IMR-90 (cell line): ENCODE results near the gene PTP4A2. TPM values are rescaled to one million over a fixed set of nuclear protein-coding genes. Genes with fewer than 3 reads are reported as not detected.

Experiments
- ATAC-seq: fragments of 200-7000 bp; cut with Tn5 transposase; 2 replicates; pipeline ENCODE4 v1.9.1; 2020; ENCODE audit warnings: low read depth, mild to moderate bottlenecking, moderate library complexity
- BruUV-seq: library from RNA; stranded (reverse); fragments of 400-500 nt; replicated peaks from 2 replicates; lab custom pipeline; 2021; lab: Mats Ljungman, UMichigan
- CTCF ChIA-PET: fragments of 300-600 bp; formaldehyde crosslinking; extraction: SDS; loops from one replicate; lab custom pipeline; 2021; ENCODE audit warnings: antibody characterized with exemption; lab: Yijun Ruan, JAX
- POLR2A ChIA-PET: fragments of 300-600 bp; sonication (Branson Sonifier 250); formaldehyde crosslinking; loops from one replicate; lab custom pipeline; 2022; ENCODE audit warnings: antibody characterized with exemption; ENCODE audit not compliant: unreplicated experiment; lab: Charles Lee
- DNase-seq: peaks from one replicate; pipeline ENCODE4 v3.0.0; 2013
- H2AFZ ChIP-seq: replicated peaks from 2 replicates; pipeline ENCODE3; 2013; ENCODE audit warnings: low read length, mild to moderate bottlenecking; ENCODE audit not compliant: poor library complexity
- H2AK5ac ChIP-seq: 2 replicates; pipeline ENCODE4 v1.6.1; 2013; ENCODE audit warnings: low read depth, low read length, inconsistent platforms
- H2AK9ac ChIP-seq: replicated peaks from 2 replicates; pipeline ENCODE3; 2013; ENCODE audit warnings: mild to moderate bottlenecking, low read depth, low read length, moderate library complexity; ENCODE audit not compliant: poor library complexity
- H2BK120ac ChIP-seq: 2 replicates; pipeline ENCODE4 v1.6.1; 2013; ENCODE audit warnings: low read depth, low read length, inconsistent platforms
- H2BK15ac ChIP-seq: 3 replicates; pipeline ENCODE4 v1.6.1; 2013; ENCODE audit warnings: low read depth, low read length, inconsistent platforms
- H2BK20ac ChIP-seq: 2 replicates; pipeline ENCODE4 v1.6.1; 2013; ENCODE audit warnings: low read depth, mild to moderate bottlenecking, inconsistent platforms, low read length, moderate library complexity
- H2BK5ac ChIP-seq: 2 replicates; pipeline ENCODE4 v1.6.1; 2013; ENCODE audit warnings: mild to moderate bottlenecking, low read depth, low read length, inconsistent platforms; ENCODE audit not compliant: poor library complexity, severe bottlenecking
- H3K14ac ChIP-seq: replicated peaks from 2 replicates; pipeline ENCODE4 v1.6.1; 2013; ENCODE audit warnings: low read depth, low read length, inconsistent platforms
- H3K18ac ChIP-seq: 2 replicates; pipeline ENCODE4 v1.6.1; 2013; ENCODE audit warnings: low read depth, low read length, control low read depth
- H3K23ac ChIP-seq: 2 replicates; pipeline ENCODE4 v1.6.1; 2013; ENCODE audit warnings: low read depth, low read length, inconsistent platforms
- H3K27ac ChIP-seq: 2 replicates; pipeline ENCODE4 v1.5.1; 2013; ENCODE audit warnings: mild to moderate bottlenecking, control low read depth, low read length; ENCODE audit not compliant: insufficient read depth
- H3K27me3 ChIP-seq: 2 replicates; pipeline ENCODE4 v1.6.1; 2013; ENCODE audit warnings: low read length; ENCODE audit not compliant: control insufficient read depth, insufficient read depth
- H3K36me3 ChIP-seq: 2 replicates; pipeline ENCODE4 v1.6.1; 2013; ENCODE audit warnings: low read length, mixed read lengths; ENCODE audit not compliant: control insufficient read depth, insufficient read depth
- H3K4ac ChIP-seq: 2 replicates; pipeline ENCODE4 v1.6.1; 2013; ENCODE audit warnings: low read depth, low read length, inconsistent platforms
- H3K4me1 ChIP-seq: 2 replicates; pipeline ENCODE4 v1.6.1; 2013; ENCODE audit warnings: low read length, mixed read lengths; ENCODE audit not compliant: control insufficient read depth, insufficient read depth
- H3K4me2 ChIP-seq: 2 replicates; pipeline ENCODE4 v1.6.1; 2013; ENCODE audit warnings: low read depth, mild to moderate bottlenecking, control low read depth, low read length, moderate library complexity
- H3K4me3 ChIP-seq: 2 replicates; pipeline ENCODE4 v1.5.1; 2013; ENCODE audit warnings: low read depth, mild to moderate bottlenecking, control low read depth, low read length, moderate library complexity; ENCODE audit not compliant: insufficient read depth
- H3K56ac ChIP-seq: 2 replicates; pipeline ENCODE4 v1.6.1; 2013; ENCODE audit warnings: low read length, inconsistent platforms; ENCODE audit not compliant: insufficient read depth; ENCODE audit errors: extremely low read depth
- H3K79me1 ChIP-seq, 2 experiments: 2 replicates each; pipeline ENCODE4 v1.6.1; 2013; ENCODE audit warnings: low read length in 2 of 2, inconsistent platforms in 1 of 2, low read depth in 1 of 2
- H3K9ac ChIP-seq: 2 replicates; pipeline ENCODE4 v1.6.1; 2013; ENCODE audit warnings: low read depth, low read length, control low read depth
- H3K9me1 ChIP-seq: 2 replicates; pipeline ENCODE4 v1.6.1; 2013; ENCODE audit warnings: low read length, inconsistent platforms; ENCODE audit not compliant: insufficient read depth
- H3K9me3 ChIP-seq: 2 replicates; pipeline ENCODE4 v1.6.1; 2013; ENCODE audit warnings: low read length; ENCODE audit not compliant: control insufficient read depth, insufficient read depth
- H4K20me1 ChIP-seq: 2 replicates; pipeline ENCODE4 v1.6.1; 2013; ENCODE audit warnings: low read length, inconsistent platforms; ENCODE audit not compliant: insufficient read depth
- H4K5ac ChIP-seq: 2 replicates; pipeline ENCODE4 v1.6.1; 2013; ENCODE audit warnings: mild to moderate bottlenecking, low read depth, low read length, control low read depth
- H4K8ac ChIP-seq, 2 experiments: 2 replicates each; pipeline ENCODE4 v1.6.1; 2013; ENCODE audit warnings: low read depth in 2 of 2, low read length in 2 of 2, control low read depth in 1 of 2, inconsistent platforms in 1 of 2
- H4K91ac ChIP-seq: 2 replicates; pipeline ENCODE4 v1.6.1; 2013; ENCODE audit warnings: low read depth, low read length, inconsistent platforms; ENCODE audit not compliant: insufficient read depth
- BHLHE40 ChIP-seq: fragments of 150-350 bp; IDR thresholded peaks from 2 replicates; pipeline ENCODE4 v1.6.1; 2016; ENCODE audit warnings: mild to moderate bottlenecking, low read depth, low read length
- CEBPB ChIP-seq: IDR thresholded peaks from 2 replicates; pipeline ENCODE4 v1.6.1; 2012; ENCODE audit warnings: low read depth, low read length, improper control_type of control experiment
- FOS ChIP-seq: fragments of 150-350 bp; IDR thresholded peaks from 2 replicates; pipeline ENCODE4 v1.6.1; 2016; ENCODE audit warnings: low read depth, low read length
- MXI1 ChIP-seq: IDR thresholded peaks from 2 replicates; pipeline ENCODE4 v1.6.1; 2012; ENCODE audit warnings: low read depth, mild to moderate bottlenecking, low read length, moderate library complexity, borderline replicate concordance
- NFE2L2 ChIP-seq: fragments of 150-350 bp; IDR thresholded peaks from 2 replicates; pipeline ENCODE4 v1.6.1; 2016; ENCODE audit warnings: low read depth, mild to moderate bottlenecking, low read length
- RFX5 ChIP-seq: IDR thresholded peaks from 2 replicates; pipeline ENCODE4 v1.8.0; 2012; ENCODE audit warnings: low read depth, mild to moderate bottlenecking, low read length, moderate library complexity
- SMC3 ChIP-seq: fragments of 150-350 bp; IDR thresholded peaks from 2 replicates; pipeline ENCODE4 v1.6.1; 2016; ENCODE audit warnings: low read depth, mild to moderate bottlenecking, antibody characterized with exemption, low read length, moderate library complexity
- WGBS, 2 experiments: methylation state at CpG; one replicate each; pipeline versions ENCODE4 v1.1.5 to v1.1.7; 2013; ENCODE audit warnings: missing lambda C conversion rate in 2 of 2; ENCODE audit not compliant: insufficient read length in 1 of 2; ENCODE audit errors: extremely low coverage in 2 of 2; 5-methylcytosine and 5-hydroxymethylcytosine counted together
- dilution Hi-C: fragments of 300-500 bp; cut with HindIII; formaldehyde crosslinking; loops from one replicate; pipeline ENCODE4 v1.14.3; 2018; ENCODE audit warnings: low sequenced_read_pairs; ENCODE audit not compliant: unreplicated experiment
- in situ Hi-C: fragments of 300-500 bp; cut with MboI; formaldehyde crosslinking; loops from 3 replicates; pipeline ENCODE4 v1.14.3; 2019; ENCODE audit warnings: low sequenced_read_pairs, inconsistent platforms, mixed read lengths
- intact Hi-C: fragments of 100-400 bp; cut with micrococcal nuclease; formaldehyde crosslinking; loops from 2 replicates; pipeline ENCODE4 v1.10.0; 2022
- polyA plus RNA-seq, 3 experiments: library from polyadenylated mRNA; depleted of rRNA; stranded (reverse); fragments of >200 nt; gene quantifications; 2 replicates each; pipeline ENCODE4 v1.2.3, GENCODE V29; 2012; ENCODE audit warnings: low replicate concordance in 1 of 3
- total RNA-seq: library from RNA; depleted of rRNA; stranded (reverse); fragments of >200 nt; gene quantifications from 2 replicates; pipeline ENCODE4 v1.2.3, GENCODE V29; 2012
- TF ChIP-seq, protein P1 (sequence below): fragments of 150-350 bp; IDR thresholded peaks from 2 replicates; pipeline ENCODE4 v1.6.1; 2017; ENCODE audit warnings: mild to moderate bottlenecking, antibody characterized with exemption, low read length, low read depth
- TF ChIP-seq, protein P2 (sequence below): fragments of 150-350 bp; IDR thresholded peaks from 2 replicates; pipeline ENCODE4 v1.6.1; 2016; ENCODE audit warnings: low read depth, mild to moderate bottlenecking, low read length, moderate library complexity, borderline replicate concordance

Gene PTP4A2
- total and polyA plus RNA-seq, 2 of the 4 experiments (the other 2 are of a cell fraction), result 135 to 328 TPM

DNA sequence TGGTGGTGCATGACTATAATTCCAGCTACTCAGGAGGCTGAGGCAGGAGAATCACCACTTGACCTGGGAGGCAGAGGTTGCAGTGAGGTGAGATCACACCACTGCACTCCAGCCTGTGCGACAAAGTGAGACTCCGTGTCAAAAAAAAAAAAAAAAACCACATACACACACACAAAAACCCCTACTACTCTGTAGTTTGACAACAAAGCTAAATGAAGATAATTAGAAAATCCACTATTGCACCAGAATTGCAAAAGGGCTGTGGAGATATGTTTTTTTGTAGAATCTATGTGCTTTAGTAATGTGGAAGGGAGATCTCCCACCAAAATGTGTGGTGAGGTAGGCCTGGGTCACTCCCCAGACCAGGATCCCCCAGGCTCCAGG lies 43.3 kb upstream of the PTP4A2 start:
- Histone ChIP-seq H3K18ac (no peak overlapping the region), H3K4ac (no peak overlapping the region), H4K5ac (no peak overlapping the region), H3K4me3 (no peak overlapping the region), H3K4me2 (no peak overlapping the region), H3K36me3 (no peaks in the 10 kb centered on the region), H3K14ac (no peak overlapping the region), H4K8ac (no peak overlapping the region), H2BK5ac (no peak overlapping the region), H3K9ac (no peak overlapping the region), H4K91ac (no peak overlapping the region), H2AK9ac (no peak overlapping the region), H2AFZ (no peak overlapping the region), H3K27ac (no peak overlapping the region), H3K9me3 (no peaks in the 10 kb centered on the region), H3K79me1 (no peaks in the 10 kb centered on the region), H3K4me1 (peaks cover 10% of the 10 kb centered on the region), H2BK120ac (no peak overlapping the region), H4K20me1 (no peaks in the 10 kb centered on the region; the same call in 1 of the 2 replicates), H3K23ac (no peak overlapping the region), H3K56ac (no peak overlapping the region), H3K27me3 (no peaks in the 10 kb centered on the region), H2BK15ac (no peak overlapping the region), H2AK5ac (no peak overlapping the region), H2BK20ac (no peak overlapping the region), H3K9me1 (peaks cover 7% of the 10 kb centered on the region; the same call in 1 of the 2 replicates)
- DNase-seq (no peak), ATAC-seq (no peak)
- no TSS peak for BruUV-seq
- POLR2A ChIA-PET, result no interaction called here
- intact Hi-C loops (no loop called here), dilution Hi-C loops (no loop called here), in situ Hi-C loops (loop anchor here (25.0 kb wide), 1 partner anchor 94 kb away; no protein-coding TSS in a partner anchor)
- no CpG with 5 or more reads among the region's 2 CpGs for WGBS, 2 experiments
- no peak for TF ChIP-seq SMC3
- no peak for TF ChIP-seq BHLHE40
- no peak for TF ChIP-seq FOS
- TF ChIP-seq, protein P1, sequence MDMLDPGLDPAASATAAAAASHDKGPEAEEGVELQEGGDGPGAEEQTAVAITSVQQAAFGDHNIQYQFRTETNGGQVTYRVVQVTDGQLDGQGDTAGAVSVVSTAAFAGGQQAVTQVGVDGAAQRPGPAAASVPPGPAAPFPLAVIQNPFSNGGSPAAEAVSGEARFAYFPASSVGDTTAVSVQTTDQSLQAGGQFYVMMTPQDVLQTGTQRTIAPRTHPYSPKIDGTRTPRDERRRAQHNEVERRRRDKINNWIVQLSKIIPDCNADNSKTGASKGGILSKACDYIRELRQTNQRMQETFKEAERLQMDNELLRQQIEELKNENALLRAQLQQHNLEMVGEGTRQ, result no peak
- TF ChIP-seq RFX5, result no peak
- no peak for TF ChIP-seq NFE2L2
- TF ChIP-seq MXI1, result no peak
- no peak for TF ChIP-seq CEBPB
- TF ChIP-seq, protein P2, sequence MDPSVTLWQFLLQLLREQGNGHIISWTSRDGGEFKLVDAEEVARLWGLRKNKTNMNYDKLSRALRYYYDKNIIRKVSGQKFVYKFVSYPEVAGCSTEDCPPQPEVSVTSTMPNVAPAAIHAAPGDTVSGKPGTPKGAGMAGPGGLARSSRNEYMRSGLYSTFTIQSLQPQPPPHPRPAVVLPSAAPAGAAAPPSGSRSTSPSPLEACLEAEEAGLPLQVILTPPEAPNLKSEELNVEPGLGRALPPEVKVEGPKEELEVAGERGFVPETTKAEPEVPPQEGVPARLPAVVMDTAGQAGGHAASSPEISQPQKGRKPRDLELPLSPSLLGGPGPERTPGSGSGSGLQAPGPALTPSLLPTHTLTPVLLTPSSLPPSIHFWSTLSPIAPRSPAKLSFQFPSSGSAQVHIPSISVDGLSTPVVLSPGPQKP, result no peak
- CTCF ChIA-PET, result no interaction called here
